Measurements from ENCODE around the gene ZBTB20. TPM values are rescaled to one million over a fixed set of nuclear protein-coding genes. Genes with fewer than 3 reads are reported as not detected.

ZBTB20 gene
- polyA plus RNA-seq, 1 donor from 2014 or later, result 4.8 TPM

DNA sequence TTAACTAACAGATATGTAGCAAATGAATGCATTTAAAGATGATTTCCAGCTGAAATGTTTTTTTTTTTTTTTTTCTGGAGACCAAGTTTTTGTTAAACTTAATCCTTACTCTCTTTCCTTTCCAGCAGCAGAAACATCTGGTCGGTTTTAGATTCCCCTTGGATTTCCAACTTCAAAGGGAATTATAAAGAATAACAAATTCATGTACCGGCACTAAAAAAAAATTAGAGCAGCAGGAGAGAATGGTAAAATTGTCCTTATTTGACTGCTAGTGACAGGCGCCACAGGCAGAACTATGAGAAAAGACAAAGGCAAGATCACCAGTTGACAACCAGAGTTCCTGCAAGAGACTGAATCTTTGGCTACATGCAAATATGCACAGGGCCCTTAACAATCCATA lies 459.9 kb downstream of the ZBTB20 start:
- Histone ChIP-seq H3F3A (ENCODE audit: insufficient read depth, low read length, poor library complexity, severe bottlenecking) (no peaks in the 10 kb centered on the region), H3K4me3 (ENCODE audit: low read length) (no peak overlapping the region), H4K20me1 (ENCODE audit: insufficient read depth) (no peaks in the 10 kb centered on the region), H3K36me3 (ENCODE audit: insufficient read depth, low read length) (no peaks in the 10 kb centered on the region), H2AFZ (ENCODE audit: low read depth, low read length) (no peak overlapping the region), H3K9me2 (ENCODE audit: insufficient read depth, low read length) (no peaks in the 10 kb centered on the region), H3K4me2 (ENCODE audit: low read length) (no peak overlapping the region), H3K79me2 (replicated peaks; ENCODE audit: insufficient read depth, low read length) (no peaks in the 10 kb centered on the region), H3K27ac (ENCODE audit: low read length) (peak overlapping the region; percentile 1), H3K9me3 (ENCODE audit: low read length) (no peaks in the 10 kb centered on the region), H3K27me3 (ENCODE audit: insufficient read depth, low read depth, low read length) (no peaks in the 10 kb centered on the region), H3K9ac (ENCODE audit: low read length) (no peak overlapping the region)
- no peak for TF ChIP-seq EP300 (conservative IDR thresholded peaks at IDR 0.05; ENCODE audit: poor library complexity, severe bottlenecking)
- no peak for TF ChIP-seq EZH2 (IDR thresholded peaks at IDR 0.05; ENCODE audit: borderline replicate concordance, insufficient read depth, low read length, poor library complexity, severe bottlenecking)
- no peak for TF ChIP-seq SMC3 (conservative IDR thresholded peaks at IDR 0.05; ENCODE audit: poor library complexity)
- no peak for TF ChIP-seq MXI1 (conservative IDR thresholded peaks at IDR 0.05; ENCODE audit: poor library complexity, severe bottlenecking)

DNA sequence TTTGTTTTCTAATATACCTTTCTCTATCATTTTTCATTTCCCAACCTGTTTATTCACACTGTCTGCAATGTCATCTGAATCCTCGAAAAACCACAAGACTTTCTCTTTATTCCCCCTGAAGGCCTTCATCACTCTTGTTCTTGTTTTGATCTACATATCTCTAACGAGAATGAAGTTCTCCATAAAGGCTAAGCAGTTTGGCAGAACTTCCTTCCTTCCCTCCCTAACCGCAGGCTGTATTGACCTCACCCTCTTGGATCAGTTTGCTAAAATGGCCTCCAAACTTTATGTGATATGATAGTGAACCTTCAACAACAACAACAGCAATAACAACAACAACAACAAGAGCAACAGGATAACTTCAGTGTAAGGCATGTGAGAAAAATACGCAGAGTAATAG lies 460.5 kb downstream of the ZBTB20 start:
- no peaks in the 10 kb centered on the region for H3K36me3 ChIP-seq (ENCODE audit: insufficient read depth, low read length)
- H3F3A ChIP-seq (ENCODE audit: insufficient read depth, low read length, poor library complexity, severe bottlenecking), result no peaks in the 10 kb centered on the region
- TF ChIP-seq, protein P1, sequence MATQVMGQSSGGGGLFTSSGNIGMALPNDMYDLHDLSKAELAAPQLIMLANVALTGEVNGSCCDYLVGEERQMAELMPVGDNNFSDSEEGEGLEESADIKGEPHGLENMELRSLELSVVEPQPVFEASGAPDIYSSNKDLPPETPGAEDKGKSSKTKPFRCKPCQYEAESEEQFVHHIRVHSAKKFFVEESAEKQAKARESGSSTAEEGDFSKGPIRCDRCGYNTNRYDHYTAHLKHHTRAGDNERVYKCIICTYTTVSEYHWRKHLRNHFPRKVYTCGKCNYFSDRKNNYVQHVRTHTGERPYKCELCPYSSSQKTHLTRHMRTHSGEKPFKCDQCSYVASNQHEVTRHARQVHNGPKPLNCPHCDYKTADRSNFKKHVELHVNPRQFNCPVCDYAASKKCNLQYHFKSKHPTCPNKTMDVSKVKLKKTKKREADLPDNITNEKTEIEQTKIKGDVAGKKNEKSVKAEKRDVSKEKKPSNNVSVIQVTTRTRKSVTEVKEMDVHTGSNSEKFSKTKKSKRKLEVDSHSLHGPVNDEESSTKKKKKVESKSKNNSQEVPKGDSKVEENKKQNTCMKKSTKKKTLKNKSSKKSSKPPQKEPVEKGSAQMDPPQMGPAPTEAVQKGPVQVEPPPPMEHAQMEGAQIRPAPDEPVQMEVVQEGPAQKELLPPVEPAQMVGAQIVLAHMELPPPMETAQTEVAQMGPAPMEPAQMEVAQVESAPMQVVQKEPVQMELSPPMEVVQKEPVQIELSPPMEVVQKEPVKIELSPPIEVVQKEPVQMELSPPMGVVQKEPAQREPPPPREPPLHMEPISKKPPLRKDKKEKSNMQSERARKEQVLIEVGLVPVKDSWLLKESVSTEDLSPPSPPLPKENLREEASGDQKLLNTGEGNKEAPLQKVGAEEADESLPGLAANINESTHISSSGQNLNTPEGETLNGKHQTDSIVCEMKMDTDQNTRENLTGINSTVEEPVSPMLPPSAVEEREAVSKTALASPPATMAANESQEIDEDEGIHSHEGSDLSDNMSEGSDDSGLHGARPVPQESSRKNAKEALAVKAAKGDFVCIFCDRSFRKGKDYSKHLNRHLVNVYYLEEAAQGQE (IDR thresholded peaks at IDR 0.05; ENCODE audit: borderline replicate concordance), result no peak
- TF ChIP-seq TAF1 (IDR thresholded peaks at IDR 0.05; ENCODE audit: low read depth), result no peak
- TF ChIP-seq RAD21 (conservative IDR thresholded peaks at IDR 0.05), result no peak
- TF ChIP-seq SMC3 (conservative IDR thresholded peaks at IDR 0.05; ENCODE audit: poor library complexity), result no peak
- TF ChIP-seq EP300 (conservative IDR thresholded peaks at IDR 0.05; ENCODE audit: poor library complexity, severe bottlenecking), result no peak
- H3K4me2 ChIP-seq (ENCODE audit: low read length), result no peak overlapping the region
- H3K9me2 ChIP-seq (ENCODE audit: insufficient read depth, low read length), result no peaks in the 10 kb centered on the region
- no peaks in the 10 kb centered on the region for H4K20me1 ChIP-seq (ENCODE audit: insufficient read depth)
- no peak overlapping the region for H2AFZ ChIP-seq (ENCODE audit: low read depth, low read length)
- peak overlapping the region; percentile 1 for H3K27ac ChIP-seq (ENCODE audit: low read length)
- H3K4me3 ChIP-seq (ENCODE audit: low read length), result no peak overlapping the region
- no peaks in the 10 kb centered on the region for H3K9me3 ChIP-seq (ENCODE audit: low read length)
- H3K27me3 ChIP-seq (ENCODE audit: insufficient read depth, low read depth, low read length), result no peaks in the 10 kb centered on the region
- H3K79me2 ChIP-seq (replicated peaks; ENCODE audit: insufficient read depth, low read length), result no peaks in the 10 kb centered on the region
- H3K9ac ChIP-seq (ENCODE audit: low read length), result no peak overlapping the region

DNA sequence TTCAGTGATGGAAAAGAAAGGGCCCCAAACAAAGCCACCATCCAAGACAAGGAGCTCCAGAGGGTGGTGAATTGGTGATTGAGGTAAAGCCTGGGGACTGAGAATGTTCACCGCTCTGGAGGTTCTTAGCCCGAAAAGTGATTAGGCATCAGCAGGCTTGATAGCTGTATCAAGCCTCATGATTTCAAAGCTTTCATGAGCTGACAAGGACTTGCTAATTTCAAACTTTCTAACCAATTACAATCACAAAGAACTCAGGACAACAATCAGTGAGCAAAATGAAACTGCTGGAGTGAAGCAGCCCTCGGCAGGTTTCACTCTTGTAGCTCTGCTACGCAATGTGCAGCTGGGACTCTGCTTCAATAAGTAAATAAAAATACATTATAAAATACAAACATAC lies 461.9 kb downstream of the ZBTB20 start:
- no peaks in the 10 kb centered on the region for H3K9me3 ChIP-seq (ENCODE audit: low read length)
- no peaks in the 10 kb centered on the region for H3K9me2 ChIP-seq (ENCODE audit: insufficient read depth, low read length)
- H3K27ac ChIP-seq (ENCODE audit: low read length), result no peak overlapping the region
- H3K4me2 ChIP-seq (ENCODE audit: low read length), result no peak overlapping the region
- TF ChIP-seq, protein P2, sequence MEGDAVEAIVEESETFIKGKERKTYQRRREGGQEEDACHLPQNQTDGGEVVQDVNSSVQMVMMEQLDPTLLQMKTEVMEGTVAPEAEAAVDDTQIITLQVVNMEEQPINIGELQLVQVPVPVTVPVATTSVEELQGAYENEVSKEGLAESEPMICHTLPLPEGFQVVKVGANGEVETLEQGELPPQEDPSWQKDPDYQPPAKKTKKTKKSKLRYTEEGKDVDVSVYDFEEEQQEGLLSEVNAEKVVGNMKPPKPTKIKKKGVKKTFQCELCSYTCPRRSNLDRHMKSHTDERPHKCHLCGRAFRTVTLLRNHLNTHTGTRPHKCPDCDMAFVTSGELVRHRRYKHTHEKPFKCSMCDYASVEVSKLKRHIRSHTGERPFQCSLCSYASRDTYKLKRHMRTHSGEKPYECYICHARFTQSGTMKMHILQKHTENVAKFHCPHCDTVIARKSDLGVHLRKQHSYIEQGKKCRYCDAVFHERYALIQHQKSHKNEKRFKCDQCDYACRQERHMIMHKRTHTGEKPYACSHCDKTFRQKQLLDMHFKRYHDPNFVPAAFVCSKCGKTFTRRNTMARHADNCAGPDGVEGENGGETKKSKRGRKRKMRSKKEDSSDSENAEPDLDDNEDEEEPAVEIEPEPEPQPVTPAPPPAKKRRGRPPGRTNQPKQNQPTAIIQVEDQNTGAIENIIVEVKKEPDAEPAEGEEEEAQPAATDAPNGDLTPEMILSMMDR (IDR thresholded peaks at IDR 0.05; ENCODE audit: poor library complexity, severe bottlenecking), result no peak
- TF ChIP-seq POLR2AphosphoS5 (IDR thresholded peaks at IDR 0.05) (no peak), EZH2 (IDR thresholded peaks at IDR 0.05; ENCODE audit: borderline replicate concordance, insufficient read depth, low read length, poor library complexity, severe bottlenecking) (no peak), SMC3 (conservative IDR thresholded peaks at IDR 0.05; ENCODE audit: poor library complexity) (no peak), RAD21 (conservative IDR thresholded peaks at IDR 0.05) (no peak)
- H3K36me3 ChIP-seq (ENCODE audit: insufficient read depth, low read length), result no peaks in the 10 kb centered on the region
- no peaks in the 10 kb centered on the region for H4K20me1 ChIP-seq (ENCODE audit: insufficient read depth)
- H2AFZ ChIP-seq (ENCODE audit: low read depth, low read length), result no peak overlapping the region
- no peak overlapping the region for H3K9ac ChIP-seq (ENCODE audit: low read length)
- H3K4me3 ChIP-seq (ENCODE audit: low read length), result no peak overlapping the region
- no peaks in the 10 kb centered on the region for H3F3A ChIP-seq (ENCODE audit: insufficient read depth, low read length, poor library complexity, severe bottlenecking)
- H3K79me2 ChIP-seq (replicated peaks; ENCODE audit: insufficient read depth, low read length), result no peaks in the 10 kb centered on the region
- H3K27me3 ChIP-seq (ENCODE audit: insufficient read depth, low read depth, low read length), result no peaks in the 10 kb centered on the region

Data from neural cell (in vitro differentiated cells).